ENCODE measurements around the gene MXD1.

MXD1 gene

GRCh38 chr2:69969991-69970390 lies 55.1 kb downstream of the MXD1 start:
- H3K9me3 ChIP-seq (ENCODE audit: control insufficient read depth, insufficient read depth, low read length), result no peaks in the 10 kb centered on the region
- H3K4me1 ChIP-seq (ENCODE audit: insufficient read depth, low read length), result no peaks in the 10 kb centered on the region
- no peaks in the 10 kb centered on the region; the same call in 1 of the 2 replicates for H3K36me3 ChIP-seq (ENCODE audit: insufficient read depth, low read length)
- H3K9ac ChIP-seq (ENCODE audit: low read depth, low read length), result no peak overlapping the region

DNA sequence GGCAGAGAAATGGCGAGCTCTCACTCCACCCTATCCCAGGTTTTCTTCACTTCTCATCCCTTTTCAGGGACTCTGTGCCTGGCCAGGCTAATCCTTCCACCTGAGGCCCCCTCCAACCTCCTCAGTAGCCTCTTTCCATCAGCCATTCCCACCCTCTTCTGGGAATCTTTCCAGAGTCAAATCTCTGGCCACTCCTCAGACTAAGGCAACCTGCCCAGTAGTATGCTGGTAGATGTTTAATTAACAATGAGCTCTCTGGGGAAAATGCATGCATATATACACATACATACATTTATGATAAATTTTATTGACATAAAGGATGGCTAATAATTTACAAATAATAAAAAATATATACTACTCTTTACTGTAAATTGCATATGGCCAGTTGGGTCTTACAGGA lies 57.9 kb downstream of the MXD1 start:
- Histone ChIP-seq H3K36me3 (ENCODE audit: insufficient read depth, low read length) (no peaks in the 10 kb centered on the region; the same call in 1 of the 2 replicates), H3K9me3 (ENCODE audit: control insufficient read depth, insufficient read depth, low read length) (no peaks in the 10 kb centered on the region), H3K4me1 (ENCODE audit: insufficient read depth, low read length) (no peaks in the 10 kb centered on the region), H3K9ac (ENCODE audit: low read depth, low read length) (no peak overlapping the region)

- Histone ChIP-seq H3K9me3 (ENCODE audit: control insufficient read depth, insufficient read depth, low read length) (no peaks in the 10 kb centered on the region), H3K4me1 (ENCODE audit: insufficient read depth, low read length) (no peaks in the 10 kb centered on the region), H3K36me3 (ENCODE audit: insufficient read depth, low read length) (no peaks in the 10 kb centered on the region; the same call in 1 of the 2 replicates), H3K9ac (ENCODE audit: low read depth, low read length) (no peak overlapping the region)
Observed at GRCh38 chr2:69973335-69973735, 58.4 kb downstream of the MXD1 start.

DNA sequence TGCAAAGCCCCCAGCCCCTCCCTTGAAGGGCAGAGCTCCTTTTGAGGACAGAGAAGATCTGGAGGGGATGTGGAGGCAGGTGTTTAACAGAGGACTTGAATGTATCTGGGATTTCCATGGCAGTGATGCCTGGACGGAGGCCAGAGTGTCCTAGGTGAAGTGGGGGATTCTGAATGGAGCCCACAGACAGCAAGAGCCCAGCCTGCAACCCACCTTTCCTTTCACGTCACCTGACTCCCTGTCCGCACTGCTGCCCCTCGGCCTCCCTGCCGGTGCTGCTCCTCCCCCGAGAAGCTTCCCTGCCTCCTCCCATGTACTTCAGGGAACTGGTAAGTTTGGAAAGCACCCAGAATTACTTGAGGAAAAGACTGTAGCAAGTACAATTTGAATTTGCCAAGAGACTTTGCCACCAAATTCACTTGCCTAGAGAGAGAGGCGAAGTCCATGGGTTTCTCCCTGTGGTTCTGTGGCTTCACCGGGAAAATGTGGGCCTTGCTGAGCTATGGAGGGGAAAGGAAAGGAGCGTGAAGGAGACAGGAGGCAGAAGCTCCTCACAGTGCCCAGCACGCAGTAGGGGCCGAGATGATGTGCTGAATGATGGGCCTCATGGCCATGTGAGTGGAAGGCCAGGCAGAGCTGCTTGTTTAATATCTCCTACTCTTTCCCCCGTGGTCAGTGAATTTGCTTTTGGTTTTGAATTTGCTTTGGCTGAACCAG lies 60.4 kb downstream of the MXD1 start:
- Histone ChIP-seq H3K9ac (ENCODE audit: low read depth, low read length) (no peak overlapping the region), H3K4me1 (ENCODE audit: insufficient read depth, low read length) (no peaks in the 10 kb centered on the region)

DNA sequence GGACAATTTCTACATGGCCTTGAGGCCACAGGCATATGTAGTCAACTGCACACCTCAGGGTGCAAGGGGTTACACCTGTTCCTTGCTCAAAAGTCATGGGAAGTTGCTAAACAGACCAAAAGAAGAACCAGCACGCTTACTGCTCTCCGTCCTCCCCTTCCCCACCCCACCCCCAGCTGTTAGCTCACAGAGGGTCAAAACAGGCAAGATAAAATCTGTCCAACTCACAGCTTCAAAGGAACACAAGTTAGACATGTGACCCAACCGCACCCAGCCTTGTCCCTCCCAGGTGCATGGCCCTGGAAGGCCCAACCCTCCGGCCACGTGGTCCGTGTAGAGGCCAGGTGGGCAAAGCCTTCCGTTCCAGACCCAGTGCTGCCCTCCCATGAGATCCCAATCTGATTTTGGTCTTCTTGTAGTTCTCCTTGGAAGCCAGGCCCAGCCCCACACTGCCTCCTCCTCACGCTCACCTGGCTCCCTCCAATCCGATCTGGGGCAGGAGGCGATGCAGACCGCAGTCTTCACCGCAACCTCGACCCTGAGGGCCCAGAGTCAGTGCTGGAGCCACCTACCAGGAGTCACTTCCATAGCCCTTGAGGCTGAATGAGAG lies 61.0 kb downstream of the MXD1 start:
- no peaks in the 10 kb centered on the region for H3K4me1 ChIP-seq (ENCODE audit: insufficient read depth, low read length)
- no peak overlapping the region for H3K9ac ChIP-seq (ENCODE audit: low read depth, low read length)
- no peaks in the 10 kb centered on the region for H3K9me3 ChIP-seq (ENCODE audit: control insufficient read depth, insufficient read depth, low read length)
- H3K36me3 ChIP-seq (ENCODE audit: insufficient read depth, low read length), result no peaks in the 10 kb centered on the region

More for the DNA sequence above, 60.4 kb downstream of the MXD1 start:
- Histone ChIP-seq H3K9me3 (ENCODE audit: control insufficient read depth, insufficient read depth, low read length) (no peaks in the 10 kb centered on the region), H3K36me3 (ENCODE audit: insufficient read depth, low read length) (no peaks in the 10 kb centered on the region)

DNA sequence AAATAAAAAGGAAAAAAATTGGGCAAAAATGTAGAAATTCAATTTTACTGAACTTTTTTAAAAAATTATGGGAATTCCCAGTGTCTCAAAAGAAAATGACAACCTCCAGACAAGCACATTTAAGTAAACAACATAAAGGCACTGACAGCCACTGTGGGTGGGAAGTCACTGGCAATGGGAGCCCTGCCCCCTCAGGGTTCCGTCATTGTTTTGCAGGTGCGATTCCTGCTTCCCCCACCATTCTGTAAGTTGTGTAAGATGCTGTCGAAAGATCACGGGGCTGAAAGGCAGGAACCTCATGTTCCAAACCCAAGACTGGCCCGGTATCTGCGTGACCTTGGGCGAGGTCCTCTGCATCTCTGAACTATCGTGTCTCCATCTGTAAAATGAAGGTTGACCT lies 62.3 kb downstream of the MXD1 start:
- Histone ChIP-seq H3K4me1 (ENCODE audit: insufficient read depth, low read length) (no peaks in the 10 kb centered on the region), H3K9ac (ENCODE audit: low read depth, low read length) (no peak overlapping the region), H3K36me3 (ENCODE audit: insufficient read depth, low read length) (no peaks in the 10 kb centered on the region), H3K9me3 (ENCODE audit: control insufficient read depth, insufficient read depth, low read length) (no peaks in the 10 kb centered on the region)

DNA sequence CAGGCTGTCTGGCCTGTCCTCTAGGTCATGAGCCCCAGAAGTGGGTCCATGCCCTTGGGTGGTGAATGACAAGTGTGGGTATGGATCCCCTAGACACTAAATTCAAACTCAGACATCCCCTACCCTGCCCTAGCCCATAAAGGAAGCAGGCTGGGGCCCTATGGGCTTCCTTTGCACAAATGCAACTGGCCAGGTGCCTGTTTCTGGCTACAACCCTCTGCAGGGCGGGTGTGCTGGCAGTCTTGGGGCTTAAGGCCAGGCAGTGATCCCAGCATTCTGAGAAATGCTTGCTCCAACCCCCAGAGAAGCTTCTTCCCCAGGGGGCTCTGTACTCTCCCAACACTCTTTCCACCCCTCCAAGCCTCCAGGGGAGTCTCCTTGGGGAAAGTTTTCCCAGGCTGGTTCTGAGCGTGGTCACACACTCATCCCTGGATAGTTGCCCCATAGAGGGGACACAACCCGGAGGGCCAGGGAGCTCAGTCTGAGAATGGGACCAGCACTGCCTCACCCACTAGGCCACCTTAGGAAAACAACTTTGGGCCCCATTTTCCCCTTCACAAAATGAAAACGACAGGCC lies 63.1 kb downstream of the MXD1 start:
- H3K9ac ChIP-seq (ENCODE audit: low read depth, low read length), result no peak overlapping the region
- no peaks in the 10 kb centered on the region for H3K36me3 ChIP-seq (ENCODE audit: insufficient read depth, low read length)
- no peaks in the 10 kb centered on the region for H3K4me1 ChIP-seq (ENCODE audit: insufficient read depth, low read length)
- H3K9me3 ChIP-seq (ENCODE audit: control insufficient read depth, insufficient read depth, low read length), result no peaks in the 10 kb centered on the region

- Histone ChIP-seq H3K36me3 (ENCODE audit: insufficient read depth, low read length) (no peaks in the 10 kb centered on the region), H3K9me3 (ENCODE audit: control insufficient read depth, insufficient read depth, low read length) (no peaks in the 10 kb centered on the region), H3K9ac (ENCODE audit: low read depth, low read length) (no peak overlapping the region), H3K4me1 (ENCODE audit: insufficient read depth, low read length) (no peaks in the 10 kb centered on the region)
Observed at GRCh38 chr2:69979902-69980807, 65.2 kb downstream of the MXD1 start.

- Histone ChIP-seq H3K9me3 (ENCODE audit: control insufficient read depth, insufficient read depth, low read length) (no peaks in the 10 kb centered on the region), H3K9ac (ENCODE audit: low read depth, low read length) (no peak overlapping the region), H3K4me1 (ENCODE audit: insufficient read depth, low read length) (no peaks in the 10 kb centered on the region), H3K36me3 (ENCODE audit: insufficient read depth, low read length) (no peaks in the 10 kb centered on the region)
Observed at GRCh38 chr2:69983392-69983966, 68.6 kb downstream of the MXD1 start.

GRCh38 chr2:69985216-69985615 lies 70.3 kb downstream of the MXD1 start:
- H3K9ac ChIP-seq (ENCODE audit: low read depth, low read length), result no peak overlapping the region
- no peaks in the 10 kb centered on the region for H3K4me1 ChIP-seq (ENCODE audit: insufficient read depth, low read length)
- no peaks in the 10 kb centered on the region for H3K9me3 ChIP-seq (ENCODE audit: control insufficient read depth, insufficient read depth, low read length)
- no peaks in the 10 kb centered on the region for H3K36me3 ChIP-seq (ENCODE audit: insufficient read depth, low read length)

GRCh38 chr2:69985688-69986087 lies 70.8 kb downstream of the MXD1 start:
- Histone ChIP-seq H3K9ac (ENCODE audit: low read depth, low read length) (no peak overlapping the region), H3K36me3 (ENCODE audit: insufficient read depth, low read length) (no peaks in the 10 kb centered on the region), H3K4me1 (ENCODE audit: insufficient read depth, low read length) (no peaks in the 10 kb centered on the region), H3K9me3 (ENCODE audit: control insufficient read depth, insufficient read depth, low read length) (no peaks in the 10 kb centered on the region)

- no peaks in the 10 kb centered on the region for H3K36me3 ChIP-seq (ENCODE audit: insufficient read depth, low read length)
- H3K9ac ChIP-seq (ENCODE audit: low read depth, low read length), result no peak overlapping the region
- H3K4me1 ChIP-seq (ENCODE audit: insufficient read depth, low read length), result no peaks in the 10 kb centered on the region
Observed at GRCh38 chr2:69986691-69987090, 71.8 kb downstream of the MXD1 start.

DNA sequence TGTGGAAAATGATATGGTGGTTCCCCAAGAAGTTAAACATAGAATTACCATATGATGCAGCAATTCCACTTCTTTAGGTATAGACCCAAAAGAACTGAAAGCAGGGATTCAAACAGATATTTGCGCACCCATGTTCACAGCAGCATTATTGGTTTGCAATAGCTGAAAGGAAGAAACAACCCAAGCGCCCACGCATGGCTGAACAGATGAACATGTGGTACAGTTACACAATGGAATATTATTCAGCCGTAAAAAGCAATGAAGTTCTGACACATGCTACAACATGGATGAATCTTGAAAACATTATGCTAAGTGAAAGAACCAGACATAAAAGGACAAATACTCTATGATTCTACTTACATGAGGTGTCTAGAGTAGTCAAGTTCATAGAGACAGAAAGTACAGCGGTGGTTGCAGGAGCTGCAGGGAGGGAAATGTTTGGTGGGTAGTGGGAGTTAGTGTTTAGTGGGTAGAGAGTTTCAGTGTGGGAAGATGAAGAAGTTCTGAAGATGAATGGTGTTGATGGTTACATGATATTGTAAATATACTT lies 73.3 kb downstream of the MXD1 start:
- H3K4me1 ChIP-seq (ENCODE audit: insufficient read depth, low read length), result no peaks in the 10 kb centered on the region
- H3K36me3 ChIP-seq (ENCODE audit: insufficient read depth, low read length), result no peaks in the 10 kb centered on the region
- no peaks in the 10 kb centered on the region for H3K9me3 ChIP-seq (ENCODE audit: control insufficient read depth, insufficient read depth, low read length)
- no peak overlapping the region for H3K9ac ChIP-seq (ENCODE audit: low read depth, low read length)

More at GRCh38 chr2:69986691-69987090, 71.8 kb downstream of the MXD1 start:
- no peaks in the 10 kb centered on the region for H3K9me3 ChIP-seq (ENCODE audit: control insufficient read depth, insufficient read depth, low read length)

DNA sequence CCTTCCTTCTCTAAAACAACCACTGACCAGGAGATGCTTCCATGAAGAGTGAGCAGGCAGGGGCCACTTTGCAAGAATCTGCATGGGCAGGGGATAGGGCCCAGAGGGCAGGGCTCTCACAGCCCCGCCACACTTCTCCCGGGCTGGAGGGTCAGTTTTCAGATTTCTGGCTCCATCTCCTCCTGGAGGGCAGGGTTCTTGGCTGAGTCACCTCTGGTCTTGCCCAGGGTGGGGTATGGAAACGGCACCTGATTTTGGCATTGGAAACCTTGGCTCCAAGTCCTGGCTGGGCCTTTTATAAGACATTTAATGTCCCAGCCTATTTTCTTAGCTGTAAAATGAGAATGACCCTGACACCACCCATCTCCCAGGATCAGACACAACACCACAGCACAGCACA lies 74.1 kb downstream of the MXD1 start:
- Histone ChIP-seq H3K9ac (ENCODE audit: low read depth, low read length) (no peak overlapping the region), H3K9me3 (ENCODE audit: control insufficient read depth, insufficient read depth, low read length) (no peaks in the 10 kb centered on the region)

More for the DNA sequence above, 74.1 kb downstream of the MXD1 start:
- Histone ChIP-seq H3K4me1 (ENCODE audit: insufficient read depth, low read length) (no peaks in the 10 kb centered on the region), H3K36me3 (ENCODE audit: insufficient read depth, low read length) (no peaks in the 10 kb centered on the region)
